COLO829 (cell line): ENCODE measurements around the gene JAZF1.
"Not testable (repeated sequence)": the region's sequence is repeated elsewhere in the genome, so short reads cannot be mapped to it uniquely, and the experiment has no call there.

Experiments
- DNase-seq: peaks from one replicate; pipeline ENCODE4 v3.0.0; 2012; ENCODE audit warnings: low spot score

Gene JAZF1

DNA sequence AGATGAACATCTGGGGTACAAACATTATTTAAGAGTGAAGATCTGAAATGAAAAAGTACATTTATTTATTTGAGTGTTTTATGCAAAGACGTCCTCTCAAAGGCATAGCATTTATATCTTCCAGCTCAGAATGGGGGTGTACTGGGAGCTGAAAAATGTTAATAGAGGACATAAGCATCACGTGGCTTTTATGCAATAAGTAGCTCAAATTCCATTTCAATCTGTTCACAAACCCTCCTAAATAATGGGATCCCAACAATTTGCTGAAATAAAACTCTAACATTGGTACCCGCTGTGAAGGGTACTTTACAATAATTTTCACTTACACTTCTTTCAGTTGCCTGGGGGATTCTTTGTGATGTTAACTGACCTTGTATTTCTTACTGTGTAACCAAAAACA lies 268.7 kb downstream of the JAZF1 start:
- DNase-seq = no peak

DNA sequence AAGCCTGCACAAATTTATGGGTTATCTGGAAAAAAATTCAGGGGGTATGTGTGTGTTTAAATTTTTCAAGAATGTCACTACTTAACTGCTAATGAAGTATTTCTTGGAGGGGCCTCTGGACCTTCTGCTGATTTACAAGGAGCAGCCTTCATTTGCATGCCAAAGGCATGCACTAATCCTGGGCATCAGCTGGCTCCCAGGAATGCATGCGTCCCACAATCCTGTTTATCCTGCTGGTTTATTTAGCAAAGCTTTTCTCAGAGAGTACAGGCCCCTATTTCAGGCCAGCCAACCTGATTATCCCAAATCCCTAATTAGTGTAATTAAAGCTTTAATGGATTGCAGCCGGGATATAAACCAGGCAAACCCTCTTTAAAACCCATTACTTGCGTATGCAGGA lies 270.3 kb downstream of the JAZF1 start:
- no peak for DNase-seq

DNA sequence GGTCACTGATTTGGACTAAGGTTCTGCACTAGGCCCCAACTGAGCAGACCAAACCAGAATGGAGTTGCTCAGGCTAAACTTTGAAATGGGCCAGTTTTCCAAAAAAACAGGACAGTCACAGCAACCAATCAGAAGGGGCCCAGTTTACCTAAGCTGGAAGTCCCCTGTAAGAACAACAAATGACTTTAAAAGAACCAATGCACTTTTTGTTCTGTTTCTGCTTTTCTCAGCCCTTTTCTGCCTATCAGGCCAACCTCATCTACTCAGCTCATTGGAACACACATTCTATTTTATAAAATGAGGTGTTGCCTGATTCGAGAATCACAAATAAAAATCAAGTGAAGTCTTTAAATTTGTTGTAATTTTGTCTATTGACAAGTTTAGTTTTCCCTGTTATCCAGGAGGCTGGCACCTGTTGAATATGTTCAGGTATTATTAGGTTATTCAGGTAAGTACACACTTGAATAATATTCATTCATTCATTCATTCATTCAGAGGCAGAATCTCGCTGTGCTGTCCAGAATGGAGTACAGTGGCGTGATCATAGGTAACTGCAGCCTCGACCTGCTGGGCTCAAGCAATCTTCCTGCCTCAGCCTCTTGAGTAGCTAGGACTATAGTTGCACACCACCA lies 271.9 kb downstream of the JAZF1 start:
- DNase-seq = no peak

DNA sequence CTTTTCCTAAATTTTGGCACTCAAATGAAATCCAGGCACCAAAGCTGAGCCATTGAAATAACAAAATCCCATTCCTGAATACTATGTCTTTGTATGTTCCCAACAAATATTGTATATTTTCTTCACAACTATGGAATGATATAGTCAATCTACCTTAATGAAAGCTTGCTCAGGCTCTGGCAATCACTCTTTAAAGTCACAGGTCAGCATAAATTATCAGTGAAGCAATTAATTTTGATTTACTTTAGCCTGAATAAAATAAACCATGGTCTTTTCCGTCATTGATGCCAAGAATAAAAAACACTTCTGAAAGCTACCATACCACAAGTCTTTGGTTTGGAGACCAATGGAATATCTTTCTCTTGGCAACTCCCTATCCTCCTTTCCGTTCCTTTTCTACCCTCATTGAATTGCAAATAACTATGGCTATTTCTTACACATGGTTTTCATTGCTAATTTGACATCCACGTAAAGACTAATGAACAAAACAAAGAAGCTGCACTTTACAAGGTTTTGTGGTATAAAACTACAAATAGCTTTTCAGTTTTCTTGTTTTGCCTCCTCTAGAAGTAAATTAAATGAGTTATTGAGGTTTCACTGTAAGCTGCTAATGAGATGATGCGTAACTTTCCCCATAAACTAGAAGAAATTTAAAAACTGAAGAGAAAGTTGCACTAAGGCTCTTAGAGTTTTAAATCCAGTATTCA lies 274.1 kb downstream of the JAZF1 start:
- DNase-seq = no peak

DNA sequence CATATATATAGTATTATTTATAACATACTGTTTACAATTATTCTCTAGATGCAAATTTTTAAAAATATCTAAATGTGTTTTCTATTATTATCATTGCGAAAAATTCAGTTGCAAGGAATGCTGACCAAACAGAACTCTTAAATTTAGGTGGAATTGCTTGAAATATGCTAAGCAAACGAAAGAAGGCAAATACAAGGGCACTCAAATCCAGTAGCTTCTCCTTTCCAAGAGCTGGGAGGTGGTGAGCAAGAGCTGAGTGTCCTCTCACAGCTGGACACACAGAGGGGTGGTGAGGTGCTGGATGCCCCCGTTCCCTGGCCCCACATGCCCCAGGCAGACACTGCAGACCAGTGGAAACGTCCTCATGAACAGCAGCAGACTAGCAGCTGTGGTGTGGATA lies 274.6 kb downstream of the JAZF1 start:
- DNase-seq = no peak

DNA sequence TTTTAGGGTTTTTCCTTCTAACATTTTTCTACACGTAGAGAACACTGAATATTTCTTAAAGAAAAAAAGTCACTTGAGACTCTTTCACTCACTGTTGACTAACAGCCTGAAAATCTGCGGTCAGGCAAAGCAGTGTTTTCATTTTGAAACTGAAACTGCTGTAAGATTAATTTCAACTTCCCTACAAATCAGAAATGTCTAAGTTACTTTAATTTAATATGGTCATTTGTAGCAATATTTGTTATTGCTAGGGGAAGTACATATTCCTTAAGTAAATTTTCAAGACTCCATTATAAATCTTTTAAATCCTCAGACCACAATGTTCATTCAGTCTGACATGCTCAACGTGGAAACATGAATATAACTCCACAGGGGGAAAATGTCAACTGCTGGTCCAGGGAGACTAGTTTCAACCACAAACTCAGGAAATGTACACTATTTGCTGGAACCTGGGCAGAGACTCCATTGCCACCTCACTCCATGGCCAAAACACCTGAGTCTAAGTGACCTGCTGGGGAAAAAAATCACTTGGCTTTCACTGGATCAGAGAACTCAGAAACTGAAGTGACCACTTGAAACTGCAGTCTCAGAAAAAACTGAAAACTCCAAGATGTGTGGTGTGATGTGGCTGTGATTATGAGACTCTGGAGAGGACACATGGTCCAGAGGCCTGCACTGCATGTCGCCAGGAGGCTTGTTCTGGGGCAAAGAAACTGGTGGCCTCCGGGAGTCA lies 279.4 kb downstream of the JAZF1 start:
- peak; percentile 29 for DNase-seq

DNA sequence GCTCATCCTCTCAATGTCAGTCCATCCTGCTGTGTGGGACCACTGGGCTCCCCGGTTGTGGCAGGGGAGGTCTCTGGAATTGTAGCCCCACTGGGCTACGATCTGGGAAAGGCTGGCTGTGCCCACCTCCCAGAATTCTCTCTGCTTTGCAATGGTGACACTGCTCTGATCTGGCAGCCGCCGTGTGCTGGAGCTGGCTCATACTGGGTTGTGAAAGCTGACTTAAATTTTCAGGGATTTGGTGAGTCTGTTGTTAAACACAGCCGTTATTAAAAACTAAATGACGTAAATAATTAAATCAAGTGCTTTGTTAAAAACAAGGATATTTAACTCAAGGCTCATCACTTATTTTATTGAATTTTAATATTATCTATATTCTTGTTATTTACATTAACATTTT lies 280.6 kb downstream of the JAZF1 start:
- no peak for DNase-seq

DNA sequence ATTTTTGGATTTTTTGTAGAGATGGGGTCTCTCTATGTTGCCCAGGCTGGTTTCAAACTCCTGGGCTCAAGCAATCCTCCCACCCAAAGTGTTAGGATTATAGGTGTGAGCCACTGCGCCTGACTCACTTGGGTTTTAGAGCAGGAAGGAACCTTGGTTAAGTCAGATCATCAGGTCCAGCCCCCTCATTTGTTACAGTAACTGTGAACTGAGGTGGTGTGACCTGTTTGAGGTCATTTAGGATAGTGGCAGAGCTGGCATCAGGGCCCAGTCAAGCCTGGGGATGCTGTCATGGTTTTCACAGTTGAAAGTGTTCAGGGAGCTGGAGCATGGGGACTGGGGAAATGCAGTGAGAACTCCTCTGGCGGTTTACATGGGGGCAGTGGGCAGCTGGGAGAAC lies 281.0 kb downstream of the JAZF1 start:
- DNase-seq = no peak

DNA sequence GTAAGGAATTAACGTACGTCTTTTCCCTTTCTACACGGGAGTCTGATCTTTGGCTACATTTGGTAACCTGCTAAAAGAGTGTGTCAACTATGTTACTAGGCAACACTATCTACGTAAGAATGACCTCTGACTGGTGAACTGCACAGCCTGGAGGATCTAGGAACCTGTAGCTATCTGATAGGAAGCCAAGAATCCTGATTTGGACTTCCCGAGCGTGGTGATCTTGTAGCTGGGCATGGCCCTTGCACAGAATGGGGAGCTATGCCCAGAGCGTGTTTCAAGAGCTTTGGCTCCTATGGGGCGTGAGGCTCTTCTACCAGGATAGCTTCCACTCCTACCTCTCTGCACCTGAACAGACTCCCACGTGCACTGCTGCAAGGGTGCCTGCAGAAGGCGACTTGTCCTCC lies 283.2 kb downstream of the JAZF1 start:
- DNase-seq = no peak

DNA sequence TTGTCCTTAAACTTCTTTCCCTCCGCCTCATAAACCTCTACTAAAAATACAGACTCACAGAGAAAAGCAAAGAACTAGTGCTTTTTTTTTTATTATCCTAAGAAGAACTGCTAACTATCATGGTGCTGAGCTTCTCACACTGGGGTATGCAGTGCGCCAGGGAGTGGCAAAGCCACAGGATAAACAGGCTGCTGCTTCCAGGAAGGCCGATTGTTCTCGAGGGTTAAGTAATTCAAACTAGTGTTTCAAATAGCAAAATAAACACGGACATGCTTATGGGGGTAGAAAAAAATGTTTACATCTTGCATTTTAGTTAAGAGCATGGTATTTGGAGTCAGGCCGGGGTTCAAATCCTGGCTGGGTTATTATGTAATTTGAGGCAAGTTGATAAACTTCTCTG lies 283.6 kb downstream of the JAZF1 start:
- no peak for DNase-seq

DNA sequence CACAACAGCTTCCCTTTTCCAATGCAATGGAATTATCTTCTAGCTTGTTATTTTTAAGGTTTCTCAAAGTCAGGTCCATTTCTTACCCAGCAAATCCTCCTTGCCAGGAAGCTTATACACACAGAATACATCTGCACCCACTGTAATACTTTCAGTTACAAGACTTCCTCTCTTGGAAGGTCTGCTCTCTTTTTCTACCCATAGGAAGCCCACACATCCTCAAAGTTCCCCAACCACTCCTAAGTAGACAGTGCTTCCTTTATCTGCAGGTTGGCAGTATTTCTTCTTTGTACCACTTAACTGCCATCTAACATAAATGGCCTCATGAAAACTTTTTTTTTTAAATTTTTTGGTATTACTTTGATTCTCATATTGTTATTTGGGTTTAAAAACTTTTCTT lies 285.0 kb downstream of the JAZF1 start:
- peak; percentile 53 for DNase-seq

DNA sequence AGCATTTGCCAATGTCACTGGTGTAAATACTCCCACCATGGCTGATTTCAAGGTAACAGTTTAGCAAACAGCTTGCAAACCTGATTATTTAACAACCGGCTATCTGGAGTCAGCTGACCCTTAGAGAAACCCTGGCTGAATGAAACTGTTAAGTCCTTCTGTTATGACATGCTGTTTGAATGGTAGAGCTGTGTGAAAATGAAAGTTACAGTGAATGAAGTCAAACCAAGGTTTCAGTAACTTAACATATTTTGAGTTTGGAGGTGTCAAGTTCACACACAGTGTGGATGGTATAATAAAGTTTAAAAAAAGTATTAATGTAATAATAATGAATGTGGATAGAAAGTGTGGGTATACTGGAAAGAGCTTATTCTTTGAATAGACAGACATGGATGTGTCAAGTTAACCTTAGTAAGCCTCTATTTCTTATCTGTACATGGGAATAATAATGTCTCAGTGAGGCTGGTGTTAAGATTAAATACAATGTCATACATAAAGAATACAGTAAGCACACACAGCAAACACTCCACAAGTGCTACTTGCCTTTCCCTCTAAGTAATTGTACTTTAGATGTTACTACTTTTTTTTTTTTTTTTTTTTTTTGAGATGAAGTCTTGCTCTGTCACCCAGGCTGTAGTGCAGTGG lies 290.3 kb downstream of the JAZF1 start:
- no peak for DNase-seq

DNA sequence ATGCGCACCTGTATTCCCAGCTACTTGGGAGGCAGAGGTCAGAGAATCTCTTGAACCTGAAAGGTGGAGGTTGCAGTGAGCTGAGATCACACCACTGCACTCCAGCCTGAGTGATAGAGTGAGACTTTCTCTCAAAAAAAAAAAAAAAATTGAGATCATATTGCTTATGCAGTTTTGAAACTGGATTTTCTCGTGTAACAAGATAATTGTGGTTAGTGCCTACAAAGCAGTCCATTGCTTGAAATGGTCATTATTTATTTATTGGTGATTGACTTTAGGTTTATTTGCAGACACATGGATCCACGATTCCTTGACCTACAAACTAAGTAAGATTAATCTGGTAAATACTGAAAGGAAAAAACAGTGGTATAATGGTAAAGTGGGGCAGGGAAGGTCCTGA lies 290.8 kb downstream of the JAZF1 start:
- no peak for DNase-seq

DNA sequence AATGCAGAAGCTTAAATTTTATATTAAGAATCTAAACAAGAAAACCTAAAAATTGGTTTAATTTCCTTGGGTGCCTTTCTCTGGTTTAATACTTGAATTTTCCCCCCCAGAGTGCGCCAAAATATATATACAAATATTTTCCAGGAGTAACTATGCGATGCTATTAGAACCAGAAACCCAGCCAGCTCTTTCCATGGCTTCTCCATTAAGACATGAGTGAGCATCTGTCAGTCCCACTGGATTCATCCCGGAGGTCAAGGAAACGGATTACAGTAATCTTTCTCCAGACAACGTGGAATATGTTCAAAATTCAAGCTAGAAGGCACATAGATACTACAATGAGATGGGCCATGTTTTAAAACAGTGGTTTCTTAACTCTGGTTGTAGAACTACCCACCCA lies 291.9 kb downstream of the JAZF1 start:
- no peak for DNase-seq

DNA sequence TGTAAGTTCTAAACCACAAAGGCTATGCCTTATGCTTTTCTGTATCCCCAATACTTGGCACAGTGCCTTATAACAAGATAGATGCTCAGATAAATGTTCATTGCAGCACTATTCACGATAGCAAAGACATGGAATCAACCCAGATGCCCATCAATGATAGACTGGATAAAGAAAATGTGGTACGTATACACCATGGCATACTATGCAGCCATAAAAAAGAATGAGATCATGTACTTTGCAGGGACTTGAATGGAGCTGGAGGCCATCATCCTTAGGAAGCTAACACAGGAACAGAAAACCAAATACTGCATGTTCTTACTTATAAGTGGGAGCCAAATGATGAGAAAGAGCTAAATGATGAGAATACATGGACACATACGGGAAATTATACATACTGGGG lies 293.9 kb downstream of the JAZF1 start:
- DNase-seq = not testable (repeated sequence)

DNA sequence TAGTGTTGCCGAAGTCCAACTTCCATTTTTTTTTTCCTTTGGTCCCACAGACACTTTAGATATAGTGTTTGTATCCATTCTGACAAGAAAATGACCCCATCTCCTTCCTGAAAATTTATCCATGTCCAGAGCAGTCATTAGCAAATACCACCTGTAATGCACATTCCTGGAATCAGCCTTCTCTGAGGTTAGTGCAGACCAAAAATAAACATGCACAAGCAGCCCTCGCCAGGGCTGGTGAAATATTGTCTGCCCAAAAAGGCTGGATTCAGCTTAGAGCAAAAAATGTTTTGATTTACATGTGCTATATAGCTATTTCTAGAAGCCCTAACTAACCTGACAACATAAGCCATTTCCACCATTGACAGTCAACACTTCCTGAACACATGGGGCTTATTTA lies 294.9 kb downstream of the JAZF1 start:
- DNase-seq = no peak

DNA sequence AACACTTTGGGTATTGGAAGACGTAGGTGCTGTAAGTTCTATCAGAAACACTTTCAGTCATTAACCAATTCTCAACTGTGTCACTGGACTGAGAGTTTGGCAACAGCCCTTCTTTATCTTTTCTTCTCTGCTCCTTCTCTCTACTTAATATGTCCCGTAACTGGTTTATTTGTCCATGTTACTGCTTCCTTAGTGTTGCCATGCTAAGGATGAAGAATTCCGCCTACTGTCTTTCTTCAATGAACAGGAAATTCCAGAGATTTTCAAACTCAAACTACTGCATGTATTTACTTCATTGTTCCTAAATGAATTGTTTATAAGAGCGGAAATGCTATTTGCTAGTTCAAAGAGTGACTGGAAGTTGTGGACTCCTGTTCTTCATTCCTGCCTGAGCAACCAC lies 296.9 kb downstream of the JAZF1 start:
- DNase-seq = peak; percentile 58

DNA sequence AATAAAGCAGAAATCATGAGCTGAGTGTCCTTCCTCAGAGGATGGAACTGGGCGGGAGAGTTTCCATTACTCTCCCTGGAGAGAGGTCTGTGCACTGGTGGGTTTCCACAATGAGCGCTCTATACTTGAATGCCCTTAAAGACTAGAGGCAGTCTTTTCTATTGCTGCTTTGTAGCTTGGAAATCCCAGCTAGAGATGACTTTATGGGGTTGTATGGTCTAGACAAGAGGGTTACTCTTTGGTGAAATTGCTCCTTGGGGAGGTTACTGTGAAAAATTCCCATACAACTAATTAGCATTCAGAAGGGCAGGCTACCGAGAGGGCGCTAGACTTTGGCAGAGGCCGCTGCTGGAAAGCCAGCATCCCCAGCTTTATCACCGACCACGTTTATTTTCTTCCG lies 303.8 kb downstream of the JAZF1 start:
- no peak for DNase-seq

DNA sequence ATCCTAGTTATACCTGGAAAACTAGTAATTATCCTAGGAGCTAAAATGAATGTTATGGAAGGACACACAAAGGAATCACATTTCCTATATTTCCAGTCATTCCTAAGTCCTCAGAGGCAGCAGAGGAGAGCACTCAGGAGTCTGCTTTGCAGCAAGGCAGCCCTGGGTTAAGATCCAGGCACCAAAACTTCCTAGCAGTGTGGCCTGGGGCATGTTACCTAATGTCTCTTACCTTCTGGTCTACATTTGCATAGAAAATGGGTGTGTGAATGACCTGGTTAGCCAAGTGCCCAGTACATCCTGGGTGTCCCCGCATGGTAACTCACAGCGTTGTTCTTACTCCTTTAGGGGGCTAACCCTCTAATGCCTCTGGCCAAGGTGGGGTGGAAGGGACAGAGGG lies 304.8 kb downstream of the JAZF1 start:
- no peak for DNase-seq

DNA sequence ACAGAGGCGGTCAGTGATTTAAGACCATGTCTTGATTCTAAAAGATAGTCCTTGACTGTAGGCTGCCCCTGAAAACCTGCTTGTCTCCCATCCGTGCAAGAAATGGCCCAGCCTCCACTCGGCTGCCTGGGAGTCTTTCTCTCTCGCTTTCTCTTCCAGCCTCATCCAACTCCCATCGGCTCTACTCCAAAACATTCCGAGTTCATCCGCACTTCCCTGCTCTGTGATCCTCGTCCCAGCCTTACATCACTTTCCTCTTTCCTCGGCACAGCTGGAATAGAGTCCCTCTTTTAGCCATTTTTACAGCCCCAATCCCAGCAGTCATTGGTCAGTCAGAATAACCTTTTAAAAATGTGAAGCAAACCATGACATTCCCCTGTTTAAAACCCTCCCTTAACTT lies 305.5 kb downstream of the JAZF1 start:
- no peak for DNase-seq

DNA sequence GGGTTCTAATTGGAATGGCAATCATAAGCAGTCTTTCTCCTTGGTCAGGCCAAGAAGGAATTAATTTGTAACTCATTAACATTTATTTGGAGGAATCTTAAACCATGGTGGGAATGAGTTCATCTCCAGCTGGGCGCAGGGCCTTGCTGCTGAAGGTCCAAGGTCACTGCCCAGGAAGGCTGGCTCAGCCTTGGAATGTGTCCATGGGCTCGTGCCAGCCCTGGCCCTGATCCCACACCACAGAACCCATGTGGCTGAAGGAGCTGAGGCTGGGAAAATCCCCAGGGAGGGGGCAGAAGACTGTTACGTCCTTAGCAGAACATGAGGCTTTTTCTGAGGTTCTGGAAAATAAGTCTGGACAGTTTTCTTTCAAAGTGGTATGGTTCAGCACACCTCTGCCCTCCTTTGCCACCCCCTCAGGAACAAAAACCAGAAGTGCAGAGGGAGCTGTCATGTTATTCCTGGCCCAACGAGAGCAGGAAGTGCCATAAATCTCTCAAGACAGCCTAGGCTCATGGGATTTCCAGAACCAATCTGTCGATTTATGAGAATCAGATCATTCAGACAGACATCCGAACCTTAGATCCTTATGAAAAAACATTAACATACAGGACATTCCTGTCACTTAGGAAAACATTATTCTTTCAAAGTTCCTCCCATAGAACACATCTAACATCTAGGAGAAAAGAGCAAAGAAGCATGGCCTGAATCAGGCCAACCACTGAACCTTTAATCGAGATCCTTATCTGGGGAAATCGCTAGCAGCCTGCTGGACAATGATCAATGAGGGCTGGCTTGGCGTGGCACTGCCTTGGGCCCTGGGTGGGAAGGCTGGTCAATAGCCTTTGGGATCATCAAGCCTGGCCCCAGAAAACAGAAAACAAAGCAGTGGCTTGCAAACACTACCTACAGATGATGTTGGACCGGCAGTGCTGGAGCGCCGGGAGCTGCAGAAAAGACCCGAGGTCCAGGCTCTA lies 306.3 kb downstream of the JAZF1 start:
- peak; percentile 35 for DNase-seq
